Nephron (organoid): Measurements from ENCODE around the gene AP1G1.

Experiments used
- H3K27ac Mint-ChIP-seq, 3 experiments: 2 replicates each; pipeline ENCODE4 v1.8.0; 2020; ENCODE audit warnings: mixed read lengths in 3 of 3, mild to moderate bottlenecking in 2 of 3, moderate library complexity in 1 of 3
- H3K27me3 Mint-ChIP-seq: 2 replicates; pipeline ENCODE4 v1.8.0; 2021; ENCODE audit warnings: low read depth, mild to moderate bottlenecking, moderate library complexity, mixed read lengths
- H3K36me3 Mint-ChIP-seq: 2 replicates; pipeline ENCODE4 v1.8.0; 2020; ENCODE audit warnings: low read depth, mixed read lengths
- H3K4me1 Mint-ChIP-seq: 2 replicates; pipeline ENCODE4 v1.8.0; 2020; ENCODE audit warnings: mixed read lengths
- H3K4me3 Mint-ChIP-seq, 3 experiments: 2 replicates each; pipeline ENCODE4 v1.8.0; 2020; ENCODE audit warnings: mild to moderate bottlenecking in 3 of 3, mixed read lengths in 3 of 3, moderate library complexity in 2 of 3
- H3K9me3 Mint-ChIP-seq: 2 replicates; pipeline ENCODE4 v1.8.0; 2020; ENCODE audit warnings: mixed read lengths
- CTCF ChIP-seq, 3 experiments: fragments of 200-600 bp; sonication (generic); IDR thresholded peaks; one replicate each; pipeline ENCODE4 v1.5.0; 2021; ENCODE audit warnings: antibody characterized with exemption in 3 of 3; ENCODE audit not compliant: unreplicated experiment in 3 of 3

Gene AP1G1

GRCh38 chr16:71761097-71761496, 47.5 kb downstream of the AP1G1 start:
- H3K4me1 Mint-ChIP-seq: no peaks in the 10 kb centered on the region
- H3K36me3 Mint-ChIP-seq: peaks cover 59% of the 10 kb centered on the region
- no peak overlapping the region for H3K27ac Mint-ChIP-seq
- no peaks in the 10 kb centered on the region for H3K27me3 Mint-ChIP-seq
- no peaks in the 10 kb centered on the region for H3K9me3 Mint-ChIP-seq
- no peak for TF ChIP-seq CTCF (IDR thresholded peaks at IDR 0.05; ENCODE audit: unreplicated experiment in 3 of 3)
- H3K4me3 Mint-ChIP-seq: no peak overlapping the region

GRCh38 chr16:71758293-71758760, 50.3 kb downstream of the AP1G1 start:
- no peaks in the 10 kb centered on the region for H3K27me3 Mint-ChIP-seq
- peaks cover 71% of the 10 kb centered on the region for H3K36me3 Mint-ChIP-seq
- no peaks in the 10 kb centered on the region for H3K9me3 Mint-ChIP-seq
- no peak overlapping the region for H3K27ac Mint-ChIP-seq
- H3K4me3 Mint-ChIP-seq: no peak overlapping the region
- no peak for TF ChIP-seq CTCF (IDR thresholded peaks at IDR 0.05; ENCODE audit: unreplicated experiment in 3 of 3)
- H3K4me1 Mint-ChIP-seq: no peaks in the 10 kb centered on the region

GRCh38 chr16:71754652-71755051, 54.0 kb downstream of the AP1G1 start:
- H3K36me3 Mint-ChIP-seq: peaks cover 70% of the 10 kb centered on the region
- H3K9me3 Mint-ChIP-seq: no peaks in the 10 kb centered on the region
- H3K27me3 Mint-ChIP-seq: no peaks in the 10 kb centered on the region
- H3K4me3 Mint-ChIP-seq: no peak overlapping the region
- no peaks in the 10 kb centered on the region for H3K4me1 Mint-ChIP-seq
- no peak overlapping the region for H3K27ac Mint-ChIP-seq
- TF ChIP-seq CTCF (IDR thresholded peaks at IDR 0.05; ENCODE audit: unreplicated experiment in 3 of 3): no peak

GRCh38 chr16:71754108-71754507, 54.5 kb downstream of the AP1G1 start:
- H3K4me3 Mint-ChIP-seq: no peak overlapping the region
- peaks cover 72% of the 10 kb centered on the region for H3K36me3 Mint-ChIP-seq
- TF ChIP-seq CTCF (IDR thresholded peaks at IDR 0.05; ENCODE audit: unreplicated experiment in 3 of 3): no peak
- H3K9me3 Mint-ChIP-seq: no peaks in the 10 kb centered on the region
- H3K27ac Mint-ChIP-seq: no peak overlapping the region
- no peaks in the 10 kb centered on the region for H3K4me1 Mint-ChIP-seq
- no peaks in the 10 kb centered on the region for H3K27me3 Mint-ChIP-seq

GRCh38 chr16:71748226-71748625, 60.4 kb downstream of the AP1G1 start:
- Mint-ChIP-seq H3K27me3 (no peaks in the 10 kb centered on the region), H3K27ac (no peak overlapping the region), H3K36me3 (peaks cover 67% of the 10 kb centered on the region), H3K4me3 (no peak overlapping the region), H3K9me3 (no peaks in the 10 kb centered on the region), H3K4me1 (no peaks in the 10 kb centered on the region)
- TF ChIP-seq CTCF (IDR thresholded peaks at IDR 0.05; ENCODE audit: unreplicated experiment in 3 of 3): no peak

GRCh38 chr16:71746442-71747046, 62.1 kb downstream of the AP1G1 start:
- peaks cover 63% of the 10 kb centered on the region for H3K36me3 Mint-ChIP-seq
- no peak overlapping the region for H3K27ac Mint-ChIP-seq
- H3K4me1 Mint-ChIP-seq: no peaks in the 10 kb centered on the region
- H3K9me3 Mint-ChIP-seq: no peaks in the 10 kb centered on the region
- H3K4me3 Mint-ChIP-seq: no peak overlapping the region
- no peaks in the 10 kb centered on the region for H3K27me3 Mint-ChIP-seq
- TF ChIP-seq CTCF (IDR thresholded peaks at IDR 0.05; ENCODE audit: unreplicated experiment in 3 of 3): peak; percentile 58 to 70 (median 64)
